Left ventricle myocardium inferior (tissue), 1 donor: ENCODE results near the gene ACOX1. TPM values are rescaled to one million over a fixed set of nuclear protein-coding genes. Genes with fewer than 3 reads are reported as not detected.

ENCODE experiments used
- DNase-seq: peaks from one replicate; pipeline ENCODE4 v3.0.0-alpha.2; 2020
- H3K27ac ChIP-seq: fragments of 200-600 bp; replicated peaks from 2 replicates; pipeline ENCODE4 v1.8.0; 2021
- H3K27me3 ChIP-seq: fragments of 200-600 bp; 2 replicates; pipeline ENCODE4 v1.8.0; 2021; ENCODE audit warnings: low read depth
- H3K36me3 ChIP-seq: fragments of 200-600 bp; 2 replicates; pipeline ENCODE4 v1.8.0; 2021
- H3K4me1 ChIP-seq: fragments of 200-600 bp; 2 replicates; pipeline ENCODE4 v1.8.0; 2021
- H3K4me3 ChIP-seq: fragments of 200-600 bp; 2 replicates; pipeline ENCODE4 v1.8.0; 2021; ENCODE audit warnings: mild to moderate bottlenecking, moderate library complexity
- H3K9me3 ChIP-seq: fragments of 200-600 bp; replicated peaks from 2 replicates; pipeline ENCODE4 v1.8.0; 2021
- CTCF ChIP-seq: fragments of 200-600 bp; IDR thresholded peaks from 2 replicates; pipeline ENCODE4 v1.8.0; 2021; ENCODE audit warnings: antibody characterized with exemption, mild to moderate bottlenecking, borderline replicate concordance
- intact Hi-C: fragments of 100-400 bp; cut with micrococcal nuclease; formaldehyde crosslinking; loops from one replicate; pipeline ENCODE4 v1.11.0; 2022
- total RNA-seq: library from RNA; stranded (reverse); fragmentation: NEBNext Ultra II Directional; extraction: Animal tissue kit (Norgen Biotek cat#: 25700); gene quantifications from one replicate; pipeline ENCODE4 v1.2.1, GENCODE V29; 2021
- donor health status: DM: no; HTN: yes; CAD: no; lungs with severe emphysema.

The ACOX1 gene
- total RNA-seq, 1 donor from 2014 or later: 76.4 TPM

GRCh38 chr17:76007850-76008165 is 28.8 kb upstream of the ACOX1 start:
- Histone ChIP-seq H3K27ac (no peak overlapping the region), H3K9me3 (no peaks in the 10 kb centered on the region), H3K36me3 (no peaks in the 10 kb centered on the region), H3K4me3 (no peak overlapping the region), H3K27me3 (no peaks in the 10 kb centered on the region), H3K4me1 (peaks cover 17% of the 10 kb centered on the region)
- no peak for DNase-seq
- intact Hi-C loops: loop anchor here (5.0 kb wide), 1 partner anchor 101 kb away; no protein-coding TSS in a partner anchor
- TF ChIP-seq CTCF: no peak

- no peak overlapping the region for H3K27ac ChIP-seq
- H3K27me3 ChIP-seq: no peaks in the 10 kb centered on the region
- intact Hi-C loops: loop anchor here (5.0 kb wide), 1 partner anchor 100 kb away; no protein-coding TSS in a partner anchor
- H3K4me1 ChIP-seq: peaks cover 17% of the 10 kb centered on the region
- peaks cover 1% of the 10 kb centered on the region for H3K36me3 ChIP-seq
- no peaks in the 10 kb centered on the region for H3K9me3 ChIP-seq
- DNase-seq: no peak
- no peak for TF ChIP-seq CTCF
- H3K4me3 ChIP-seq: no peak overlapping the region
These were observed 28.3 kb upstream of the ACOX1 start for GRCh38 chr17:76007131-76007849.

GRCh38 chr17:76005263-76006149 is 26.5 kb upstream of the ACOX1 start:
- Histone ChIP-seq H3K27me3 (no peaks in the 10 kb centered on the region), H3K9me3 (no peaks in the 10 kb centered on the region), H3K4me1 (peaks cover 17% of the 10 kb centered on the region), H3K4me3 (no peak overlapping the region), H3K27ac (peak overlapping the region; percentile 7), H3K36me3 (peaks cover 5% of the 10 kb centered on the region)
- intact Hi-C loops: loop anchor here (5.0 kb wide), 1 partner anchor 98 kb away; no protein-coding TSS in a partner anchor
- DNase-seq: peak; percentile 50
- peak; percentile 77 for TF ChIP-seq CTCF

- H3K4me1 ChIP-seq: peaks cover 17% of the 10 kb centered on the region
- no peak for TF ChIP-seq CTCF
- no peak for DNase-seq
- no peak overlapping the region for H3K4me3 ChIP-seq
- H3K9me3 ChIP-seq: no peaks in the 10 kb centered on the region
- intact Hi-C loops: loop anchor here (5.0 kb wide), 1 partner anchor 98 kb away; no protein-coding TSS in a partner anchor
- peak overlapping the region; percentile 7 for H3K27ac ChIP-seq
- H3K27me3 ChIP-seq: no peaks in the 10 kb centered on the region
- H3K36me3 ChIP-seq: peaks cover 5% of the 10 kb centered on the region
These were observed 25.8 kb upstream of the ACOX1 start for GRCh38 chr17:76004750-76005262.

GRCh38 chr17:76003915-76004314 is 24.9 kb upstream of the ACOX1 start:
- no peak for TF ChIP-seq CTCF
- Histone ChIP-seq H3K36me3 (peaks cover 5% of the 10 kb centered on the region), H3K27ac (no peak overlapping the region), H3K27me3 (no peaks in the 10 kb centered on the region), H3K4me3 (no peak overlapping the region), H3K9me3 (no peaks in the 10 kb centered on the region), H3K4me1 (peaks cover 17% of the 10 kb centered on the region)
- intact Hi-C loops: no loop called here
- DNase-seq: no peak
